ENCODE measurements around the gene DCC. TPM values are rescaled to one million over a fixed set of nuclear protein-coding genes. Genes with fewer than 3 reads are reported as not detected.

The DCC gene
- total RNA-seq, 4 donors from 2014 or later: 0.94 TPM; not detected in 3

DNA sequence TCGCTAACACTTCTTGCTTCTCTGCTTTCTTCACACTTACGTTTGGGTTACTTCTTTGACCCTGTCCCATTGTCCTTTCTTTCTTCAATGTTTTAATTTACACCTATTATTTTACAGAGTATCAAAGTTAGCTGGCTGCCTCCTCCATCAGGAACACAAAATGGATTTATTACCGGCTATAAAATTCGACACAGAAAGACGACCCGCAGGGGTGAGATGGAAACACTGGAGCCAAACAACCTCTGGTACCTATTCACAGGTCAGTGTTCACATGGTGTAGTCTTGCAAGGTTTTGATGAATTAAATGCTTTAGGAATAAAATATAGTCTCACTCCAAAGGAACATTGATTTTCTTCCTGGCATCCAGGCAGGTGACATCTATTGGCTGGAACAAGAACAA, 965.5 kb downstream of the DCC start:
- no peak overlapping the region for H3K4me3 ChIP-seq (replicated peaks in 1 of 3)
- no peaks in the 10 kb centered on the region for H3K9me3 ChIP-seq
- H3K27me3 ChIP-seq: no peaks in the 10 kb centered on the region
- no peaks in the 10 kb centered on the region for H3K36me3 ChIP-seq
- intact Hi-C loops (cut with DNase I): no loop called here
- TF ChIP-seq, protein P1, sequence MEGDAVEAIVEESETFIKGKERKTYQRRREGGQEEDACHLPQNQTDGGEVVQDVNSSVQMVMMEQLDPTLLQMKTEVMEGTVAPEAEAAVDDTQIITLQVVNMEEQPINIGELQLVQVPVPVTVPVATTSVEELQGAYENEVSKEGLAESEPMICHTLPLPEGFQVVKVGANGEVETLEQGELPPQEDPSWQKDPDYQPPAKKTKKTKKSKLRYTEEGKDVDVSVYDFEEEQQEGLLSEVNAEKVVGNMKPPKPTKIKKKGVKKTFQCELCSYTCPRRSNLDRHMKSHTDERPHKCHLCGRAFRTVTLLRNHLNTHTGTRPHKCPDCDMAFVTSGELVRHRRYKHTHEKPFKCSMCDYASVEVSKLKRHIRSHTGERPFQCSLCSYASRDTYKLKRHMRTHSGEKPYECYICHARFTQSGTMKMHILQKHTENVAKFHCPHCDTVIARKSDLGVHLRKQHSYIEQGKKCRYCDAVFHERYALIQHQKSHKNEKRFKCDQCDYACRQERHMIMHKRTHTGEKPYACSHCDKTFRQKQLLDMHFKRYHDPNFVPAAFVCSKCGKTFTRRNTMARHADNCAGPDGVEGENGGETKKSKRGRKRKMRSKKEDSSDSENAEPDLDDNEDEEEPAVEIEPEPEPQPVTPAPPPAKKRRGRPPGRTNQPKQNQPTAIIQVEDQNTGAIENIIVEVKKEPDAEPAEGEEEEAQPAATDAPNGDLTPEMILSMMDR (IDR thresholded peaks at IDR 0.05): no peak
- TF ChIP-seq POLR2A (IDR thresholded peaks at IDR 0.05): no peak
- H3K27ac ChIP-seq: no peak overlapping the region
- 90 to 93% methylated on average over 6 of the region's 6 CpGs for WGBS, 2 donors
- H3K4me1 ChIP-seq: no peaks in the 10 kb centered on the region
- no peak for DNase-seq

DNA sequence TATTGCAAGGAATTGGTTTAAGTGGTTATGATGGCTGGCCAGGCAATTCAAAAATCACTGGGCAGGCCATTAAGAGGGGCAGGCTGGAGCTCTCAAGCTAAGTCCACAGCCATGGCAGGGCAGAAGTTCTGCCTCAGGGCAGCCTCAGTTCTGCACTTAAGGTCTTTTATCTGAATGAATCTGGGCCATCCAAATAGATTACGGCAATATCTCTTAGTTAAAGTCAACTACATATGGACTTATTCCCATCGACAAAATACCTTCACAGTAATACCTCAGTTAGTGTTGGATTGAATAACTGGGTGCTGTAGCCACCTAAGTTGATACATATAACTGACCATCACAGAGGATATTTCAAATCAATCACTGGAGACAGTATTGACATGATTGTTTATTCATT, 979.6 kb downstream of the DCC start:
- TF ChIP-seq POLR2A (IDR thresholded peaks at IDR 0.05): no peak
- TF ChIP-seq, protein P1 (IDR thresholded peaks at IDR 0.05): no peak
- DNase-seq: no peak
- Histone ChIP-seq H3K36me3 (no peaks in the 10 kb centered on the region), H3K9me3 (no peaks in the 10 kb centered on the region), H3K27ac (no peak overlapping the region), H3K4me3 (replicated peaks in 1 of 3) (no peak overlapping the region), H3K27me3 (no peaks in the 10 kb centered on the region), H3K4me1 (no peaks in the 10 kb centered on the region)
- intact Hi-C loops (cut with DNase I): no loop called here
- WGBS, 2 donors: 31 to 35% methylated on average over 2 of the region's 2 CpGs

DNA sequence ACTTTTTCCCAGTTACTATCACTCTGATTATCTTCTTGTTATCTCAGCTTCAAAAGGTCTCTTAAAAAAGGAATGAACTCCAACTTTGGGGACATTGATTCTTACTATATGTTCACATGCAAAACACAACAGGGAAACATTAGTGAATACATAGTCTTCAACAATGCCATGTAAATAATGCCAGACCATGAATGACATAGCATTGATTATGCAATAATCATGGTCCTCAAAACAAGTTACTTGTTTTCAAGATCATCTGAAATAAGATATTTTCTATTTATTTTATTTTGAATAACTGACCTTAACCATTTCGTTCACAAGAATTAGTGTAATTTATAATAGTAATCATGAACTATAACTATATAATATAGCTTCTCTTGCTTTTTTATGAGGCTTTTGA, 982.2 kb downstream of the DCC start:
- Histone ChIP-seq H3K36me3 (no peaks in the 10 kb centered on the region), H3K4me3 (replicated peaks in 1 of 3) (no peak overlapping the region), H3K27ac (no peak overlapping the region), H3K4me1 (no peaks in the 10 kb centered on the region), H3K27me3 (no peaks in the 10 kb centered on the region), H3K9me3 (no peaks in the 10 kb centered on the region)
- DNase-seq: no peak
- no peak for TF ChIP-seq POLR2A (IDR thresholded peaks at IDR 0.05)
- TF ChIP-seq, protein P1 (IDR thresholded peaks at IDR 0.05): no peak
- intact Hi-C loops (cut with DNase I): no loop called here
- 79 to 85% methylated on average over 1 of the region's 1 CpG for WGBS, 2 donors

DNA sequence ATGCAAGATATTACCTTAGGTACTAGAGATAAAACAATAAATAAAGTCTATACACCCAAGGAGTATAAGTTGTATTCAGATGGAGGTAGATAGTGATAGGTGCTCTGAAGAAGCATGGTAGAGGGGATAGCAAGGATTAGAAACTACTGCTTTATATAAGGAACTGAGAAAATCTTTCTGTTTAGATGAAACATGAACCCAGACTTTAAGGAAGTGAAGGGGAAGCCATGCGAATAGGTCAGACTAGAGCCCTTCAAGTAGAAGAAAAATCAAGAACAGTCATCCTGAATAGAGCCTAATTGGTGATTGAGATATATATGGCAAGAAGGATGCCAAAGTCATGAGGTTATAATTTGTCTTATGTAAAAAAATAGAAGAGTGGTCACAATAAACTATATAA, 984.4 kb downstream of the DCC start:
- TF ChIP-seq, protein P1 (IDR thresholded peaks at IDR 0.05): no peak
- no peak for TF ChIP-seq POLR2A (IDR thresholded peaks at IDR 0.05)
- H3K4me1 ChIP-seq: no peaks in the 10 kb centered on the region
- intact Hi-C loops (cut with DNase I): no loop called here
- no peak for DNase-seq
- 82 to 92% methylated on average over 1 of the region's 1 CpG for WGBS, 2 donors
- H3K36me3 ChIP-seq: no peaks in the 10 kb centered on the region
- H3K9me3 ChIP-seq: no peaks in the 10 kb centered on the region
- H3K4me3 ChIP-seq (replicated peaks in 1 of 3): no peak overlapping the region
- H3K27ac ChIP-seq: no peak overlapping the region
- H3K27me3 ChIP-seq: no peaks in the 10 kb centered on the region

DNA sequence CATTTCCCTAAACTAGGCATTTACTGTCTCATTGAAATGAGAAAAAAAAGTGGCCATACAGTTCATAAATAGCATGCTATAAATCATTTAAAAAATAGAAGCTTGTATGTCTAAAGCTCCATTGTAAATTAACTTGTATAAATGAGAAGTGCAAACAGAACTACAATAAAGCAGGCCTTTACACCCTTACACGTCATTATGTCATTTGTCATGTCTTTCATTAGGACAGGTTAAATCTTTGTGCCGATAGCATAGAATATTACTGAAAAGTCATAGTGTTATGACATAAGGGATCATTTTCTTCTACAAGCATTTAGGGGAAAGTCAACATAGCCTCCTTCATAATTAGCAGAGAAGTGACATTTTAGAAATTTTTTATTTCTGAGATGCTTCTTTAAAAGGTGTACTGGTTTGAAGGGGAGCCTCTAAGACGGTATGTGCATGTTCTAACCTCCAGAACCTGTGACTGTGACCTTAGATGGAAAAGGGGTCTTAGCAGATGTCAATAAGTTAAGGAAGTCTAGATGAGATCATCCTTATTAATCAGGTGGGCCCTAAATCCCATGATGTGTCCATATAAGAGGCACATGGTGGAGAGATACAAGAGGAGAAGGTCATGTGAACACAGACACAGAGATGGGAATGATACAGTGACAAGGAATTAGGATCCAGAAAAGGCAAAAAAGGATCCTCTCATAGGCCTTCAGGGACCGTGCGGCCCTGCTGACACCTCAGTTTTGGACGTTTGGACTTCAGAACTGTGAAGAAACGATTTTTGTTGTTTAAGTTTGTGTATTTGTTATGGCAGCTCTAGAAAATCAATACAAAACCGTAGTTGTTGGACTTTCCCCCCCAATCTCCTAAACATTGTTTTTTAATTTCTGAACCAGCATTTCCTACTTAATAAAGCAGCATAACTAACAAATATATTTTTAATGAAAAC, 1020.8 kb downstream of the DCC start:
- no peak for DNase-seq
- intact Hi-C loops (cut with DNase I): no loop called here
- Histone ChIP-seq H3K4me1 (no peaks in the 10 kb centered on the region), H3K4me3 (replicated peaks in 1 of 3) (no peak overlapping the region), H3K27me3 (no peaks in the 10 kb centered on the region), H3K27ac (no peak overlapping the region), H3K9me3 (no peaks in the 10 kb centered on the region), H3K36me3 (no peaks in the 10 kb centered on the region)
- TF ChIP-seq, protein P1 (IDR thresholded peaks at IDR 0.05): no peak
- TF ChIP-seq POLR2A (IDR thresholded peaks at IDR 0.05): no peak
- WGBS, 2 donors: 88 to 91% methylated on average over 8 of the region's 8 CpGs

Measured in thyroid gland (tissue), 4 donors.